H54 (cell line): ENCODE data around the gene AP1G2.

ENCODE experiments used
- DNase-seq: peaks from one replicate; pipeline ENCODE4 v3.0.0; 2011; ENCODE audit warnings: low spot score, mixed read lengths; ENCODE audit not compliant: insufficient read length
- FAIRE-seq: peaks from 3 replicates; lab custom pipeline; 2011; peaks lifted over from hg19 to GRCh38; lab: Jason Lieb, UNC
- POLR2A ChIP-seq: IDR thresholded peaks from 2 replicates; pipeline ENCODE4 v1.6.1; 2011; ENCODE audit warnings: low read depth, mild to moderate bottlenecking, low read length

AP1G2 gene

DNA sequence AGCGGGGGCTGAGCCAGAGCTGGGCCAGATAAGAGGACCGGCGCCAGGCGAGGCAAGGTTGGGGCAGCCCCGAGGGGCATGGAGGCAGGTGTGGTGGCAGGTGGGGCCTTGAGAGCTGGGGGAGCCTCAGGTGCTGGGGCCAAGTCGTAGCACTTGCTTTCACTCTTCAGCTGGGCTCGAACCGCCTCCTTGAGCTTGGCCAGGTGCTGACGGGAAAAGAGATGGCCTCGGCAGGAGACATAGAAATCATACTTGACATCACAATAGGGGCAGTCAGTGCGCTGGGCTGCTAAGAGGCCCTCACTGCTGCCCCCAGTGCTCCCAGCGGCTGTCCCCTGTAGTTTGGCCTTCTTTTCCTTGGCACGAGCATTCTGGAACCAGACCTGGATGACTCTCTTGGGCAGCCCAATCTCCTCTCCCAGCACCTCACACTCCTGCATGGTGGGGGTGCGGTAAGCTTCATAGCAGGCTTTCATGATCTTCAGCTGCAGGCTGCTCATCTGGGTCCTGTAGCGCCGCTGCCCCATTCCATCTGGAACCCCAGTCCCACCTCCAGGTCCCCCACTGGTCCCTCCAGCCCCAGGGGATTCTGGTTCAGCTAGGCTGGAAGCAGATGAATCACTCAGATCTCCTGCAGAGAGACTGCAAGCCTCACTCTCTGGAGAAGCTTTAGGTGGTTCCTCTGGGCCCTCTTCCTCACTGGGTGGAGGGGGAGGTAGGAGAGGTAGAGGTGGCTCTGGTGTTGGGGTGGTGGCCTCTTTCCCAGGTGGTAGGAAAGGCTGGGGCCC, 44.2 kb downstream of the AP1G2 start:
- TF ChIP-seq POLR2A: no peak
- DNase-seq (no peak), FAIRE-seq (no peak)

DNA sequence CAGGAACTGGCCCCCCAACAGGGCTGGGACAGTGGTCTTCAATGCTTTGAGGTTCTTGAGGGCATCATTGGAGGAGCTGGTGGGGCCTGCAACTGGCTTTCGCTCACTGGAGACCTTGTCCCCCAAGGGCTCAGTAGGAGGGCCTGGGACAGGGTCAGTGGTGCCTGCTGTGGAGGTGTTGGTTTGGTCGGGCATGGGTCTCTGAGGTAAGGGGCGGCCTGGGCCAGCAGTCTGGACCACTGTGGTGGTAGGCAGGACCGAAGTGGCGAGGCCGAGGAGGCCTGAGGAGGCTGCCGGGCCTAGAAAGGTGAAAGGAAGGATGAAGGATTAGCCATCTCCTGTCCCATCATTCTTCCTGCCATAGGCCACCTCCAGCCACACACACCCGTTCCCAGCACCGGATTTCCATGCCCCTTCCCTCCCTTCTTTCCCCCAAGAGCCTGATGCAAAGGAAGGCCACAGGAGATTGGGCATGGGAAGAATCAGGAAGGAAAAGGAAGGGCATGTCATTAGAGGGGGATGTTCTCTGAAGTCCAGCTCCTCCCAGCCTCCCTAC, 44.9 kb downstream of the AP1G2 start:
- no peak for DNase-seq
- TF ChIP-seq POLR2A: no peak
- FAIRE-seq: no peak

- TF ChIP-seq POLR2A: no peak
- FAIRE-seq: no peak
- no peak for DNase-seq
These were observed 45.6 kb downstream of the AP1G2 start for GRCh38 chr14:23521785-23522640.

DNA sequence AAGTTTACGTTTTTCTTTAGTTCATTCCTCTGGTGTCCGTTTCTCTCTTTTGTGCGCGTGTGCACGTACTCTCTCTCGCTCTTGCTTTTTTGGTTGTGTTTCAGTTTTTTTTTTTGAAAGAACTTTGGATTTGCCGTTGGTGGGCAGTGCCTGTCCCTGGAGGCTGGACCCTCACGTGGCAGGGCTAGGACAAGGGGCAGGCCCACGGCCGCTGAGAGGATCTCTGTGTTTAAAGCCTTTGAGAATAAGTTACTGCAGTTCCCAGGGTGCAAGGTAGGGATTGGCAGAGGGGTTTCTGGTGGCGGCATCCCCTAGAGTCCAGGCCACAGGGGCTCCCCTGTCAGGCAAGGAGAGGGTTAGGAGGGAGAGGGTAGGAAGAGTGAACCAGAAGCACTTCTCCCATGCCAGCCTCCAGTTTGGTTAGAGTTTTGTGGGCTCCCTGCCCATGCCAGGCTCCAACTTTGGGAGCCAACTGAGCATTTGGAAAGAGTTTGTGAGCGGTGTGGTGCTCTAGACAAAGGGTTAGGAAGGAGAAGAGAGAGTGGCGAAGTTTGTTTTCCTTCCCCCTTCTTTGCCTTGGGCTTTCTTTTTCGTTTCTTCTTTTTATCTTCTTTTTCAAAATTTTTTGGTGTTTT, 46.6 kb downstream of the AP1G2 start:
- FAIRE-seq: no peak
- DNase-seq: no peak
- TF ChIP-seq POLR2A: no peak

GRCh38 chr14:23518709-23519108, 48.9 kb downstream of the AP1G2 start:
- FAIRE-seq: no peak
- no peak for TF ChIP-seq POLR2A
- DNase-seq: no peak

GRCh38 chr14:23517650-23518326, 49.8 kb downstream of the AP1G2 start:
- FAIRE-seq: no peak
- TF ChIP-seq POLR2A: no peak

GRCh38 chr14:23514644-23514957, 53.0 kb downstream of the AP1G2 start:
- TF ChIP-seq POLR2A: no peak
- DNase-seq (no peak), FAIRE-seq (no peak)

More at GRCh38 chr14:23517650-23518326, 49.8 kb downstream of the AP1G2 start:
- no peak for DNase-seq

- no peak for DNase-seq
These were observed 53.6 kb downstream of the AP1G2 start for GRCh38 chr14:23513818-23514643.

DNA sequence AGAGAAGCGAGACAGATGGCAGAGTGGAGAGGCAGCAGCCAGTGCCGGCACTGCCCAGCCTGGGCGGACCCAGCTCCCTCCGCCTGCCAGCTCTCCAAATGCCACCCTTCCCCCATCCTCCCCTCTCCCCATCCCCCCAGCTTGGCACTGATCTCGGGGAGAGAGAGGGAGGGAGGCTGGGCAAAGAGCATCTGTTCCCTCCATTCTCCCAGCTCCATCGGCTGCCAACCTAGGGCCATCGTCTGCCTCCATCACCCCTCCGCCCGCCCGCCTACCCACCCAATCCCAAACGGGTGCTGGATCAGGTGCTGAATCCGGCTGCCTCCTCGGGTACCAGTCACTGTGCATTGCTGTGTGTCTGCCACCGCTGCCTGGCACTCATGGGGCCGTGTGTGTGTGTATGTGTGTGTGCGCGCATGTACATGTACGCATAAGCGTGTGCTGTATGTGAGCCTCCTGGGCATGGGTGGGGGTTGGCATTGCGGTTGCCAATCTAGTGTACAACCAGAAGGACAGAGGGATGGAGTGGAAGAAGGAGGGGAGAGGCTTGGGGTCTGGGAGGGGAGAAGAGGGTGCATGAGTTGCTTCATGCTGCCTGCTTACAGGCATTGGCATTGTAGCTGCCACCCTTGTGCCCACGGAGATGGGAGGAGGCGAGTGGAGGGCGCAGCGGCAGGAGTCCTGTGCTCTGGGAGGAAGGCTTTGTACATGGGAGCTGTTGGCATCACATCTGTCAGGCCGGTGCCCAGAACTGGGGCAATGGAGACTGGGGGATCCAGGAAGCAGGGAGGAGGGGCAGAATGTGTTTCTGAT, 54.4 kb downstream of the AP1G2 start:
- DNase-seq (no peak), FAIRE-seq (no peak)
- TF ChIP-seq POLR2A: no peak

More at GRCh38 chr14:23513818-23514643, 53.6 kb downstream of the AP1G2 start:
- no peak for TF ChIP-seq POLR2A
- FAIRE-seq: no peak

- no peak for TF ChIP-seq POLR2A
- FAIRE-seq (no peak), DNase-seq (no peak)
These were observed 55.4 kb downstream of the AP1G2 start for GRCh38 chr14:23512156-23512555.
